GM19395 (cell line): ENCODE measurements around the gene GALC.

Source experiments
- ATAC-seq: cut with Tn5 transposase; IDR thresholded peaks from one replicate; pipeline ENCODE4 v1.9.1; 2021; ENCODE audit warnings: mild to moderate bottlenecking, moderate library complexity; ENCODE audit not compliant: unreplicated experiment

The GALC gene

GRCh38 chr14:87888136-87888999, 104.6 kb downstream of the GALC start:
- ATAC-seq: no peak

DNA sequence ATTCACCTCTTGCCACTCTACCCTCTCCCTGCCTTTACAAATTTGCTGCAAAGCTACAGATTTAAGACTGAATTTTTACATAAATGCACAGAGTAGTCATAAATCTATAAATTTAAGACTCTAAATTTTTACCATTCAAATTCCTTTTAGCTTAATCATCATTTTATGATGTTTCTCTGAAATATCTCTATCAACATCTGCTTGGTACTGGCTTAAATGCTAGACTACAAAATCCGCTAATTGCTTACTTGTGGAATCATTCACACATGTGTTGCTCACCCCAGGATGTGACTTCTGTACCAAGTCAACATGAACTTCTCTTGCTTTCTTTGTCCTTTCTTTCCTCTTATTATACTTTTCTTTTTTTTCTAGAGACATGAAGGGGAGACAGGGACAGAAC, 109.2 kb downstream of the GALC start:
- ATAC-seq: no peak
